ENCODE data around the gene MYH10.

Gene MYH10

DNA sequence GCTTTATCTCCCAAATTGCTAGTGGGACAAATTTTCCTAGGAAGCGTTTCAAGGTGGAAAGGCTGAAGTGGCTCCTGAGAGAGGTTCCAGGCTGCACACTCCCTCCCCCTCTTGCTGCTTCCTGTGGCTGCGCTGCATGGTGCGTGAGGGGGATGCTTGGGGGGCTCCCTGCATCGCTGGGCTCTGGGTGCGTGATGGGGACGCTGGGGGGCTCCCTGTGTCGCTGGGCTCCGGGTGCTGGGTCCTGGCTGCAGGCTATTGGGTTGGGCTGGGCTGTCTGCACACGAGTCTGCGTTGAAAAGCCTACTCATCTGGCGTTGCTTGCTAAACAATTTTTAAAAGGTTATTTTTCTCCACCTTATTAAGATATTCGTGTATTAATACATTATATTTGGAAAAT is 164.8 kb downstream of the MYH10 start (continued):
- TF ChIP-seq TCF4 (CRISPR knock-in tag; IDR thresholded peaks at IDR 0.05; ENCODE audit: borderline replicate concordance) (no peak), POU6F1 (CRISPR knock-in tag; IDR thresholded peaks at IDR 0.05; ENCODE audit: borderline replicate concordance, low read depth) (no peak), SNAI2 (CRISPR knock-in tag; IDR thresholded peaks at IDR 0.05) (no peak)

GRCh38 chr17:8465356-8465755 is 165.2 kb downstream of the MYH10 start:
- no peak for ATAC-seq
- no peak for TF ChIP-seq SNAI2 (CRISPR knock-in tag; IDR thresholded peaks at IDR 0.05)
- TF ChIP-seq BACH2 (CRISPR knock-in tag; IDR thresholded peaks at IDR 0.05; ENCODE audit: borderline replicate concordance) = no peak
- no peak for TF ChIP-seq ARNTL (CRISPR knock-in tag; IDR thresholded peaks at IDR 0.05; ENCODE audit: borderline replicate concordance, low read depth)
- no peak for TF ChIP-seq ZC3H10 (CRISPR knock-in tag; IDR thresholded peaks at IDR 0.05)
- TF ChIP-seq ZNF8 (CRISPR knock-in tag; IDR thresholded peaks at IDR 0.05) = no peak
- TF ChIP-seq ZNF70 (CRISPR knock-in tag; IDR thresholded peaks at IDR 0.05) = no peak
- TF ChIP-seq ZNF565 (CRISPR knock-in tag; conservative IDR thresholded peaks at IDR 0.05; ENCODE audit: low read depth) = no peak
- TF ChIP-seq TCF4 (CRISPR knock-in tag; IDR thresholded peaks at IDR 0.05; ENCODE audit: borderline replicate concordance) = no peak
- TF ChIP-seq POU6F1 (CRISPR knock-in tag; IDR thresholded peaks at IDR 0.05; ENCODE audit: borderline replicate concordance, low read depth) = no peak
- no peak for TF ChIP-seq TOX (CRISPR knock-in tag; IDR thresholded peaks at IDR 0.05; ENCODE audit: borderline replicate concordance)
- TF ChIP-seq, protein P1, sequence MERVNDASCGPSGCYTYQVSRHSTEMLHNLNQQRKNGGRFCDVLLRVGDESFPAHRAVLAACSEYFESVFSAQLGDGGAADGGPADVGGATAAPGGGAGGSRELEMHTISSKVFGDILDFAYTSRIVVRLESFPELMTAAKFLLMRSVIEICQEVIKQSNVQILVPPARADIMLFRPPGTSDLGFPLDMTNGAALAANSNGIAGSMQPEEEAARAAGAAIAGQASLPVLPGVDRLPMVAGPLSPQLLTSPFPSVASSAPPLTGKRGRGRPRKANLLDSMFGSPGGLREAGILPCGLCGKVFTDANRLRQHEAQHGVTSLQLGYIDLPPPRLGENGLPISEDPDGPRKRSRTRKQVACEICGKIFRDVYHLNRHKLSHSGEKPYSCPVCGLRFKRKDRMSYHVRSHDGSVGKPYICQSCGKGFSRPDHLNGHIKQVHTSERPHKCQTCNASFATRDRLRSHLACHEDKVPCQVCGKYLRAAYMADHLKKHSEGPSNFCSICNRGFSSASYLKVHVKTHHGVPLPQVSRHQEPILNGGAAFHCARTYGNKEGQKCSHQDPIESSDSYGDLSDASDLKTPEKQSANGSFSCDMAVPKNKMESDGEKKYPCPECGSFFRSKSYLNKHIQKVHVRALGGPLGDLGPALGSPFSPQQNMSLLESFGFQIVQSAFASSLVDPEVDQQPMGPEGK (CRISPR knock-in tag; IDR thresholded peaks at IDR 0.05; ENCODE audit: borderline replicate concordance) = no peak
- no peak for TF ChIP-seq GLIS3 (CRISPR knock-in tag; IDR thresholded peaks at IDR 0.05)
- no peak for TF ChIP-seq CSDC2 (CRISPR knock-in tag; IDR thresholded peaks at IDR 0.05)
- TF ChIP-seq ZFP3 (CRISPR knock-in tag; IDR thresholded peaks at IDR 0.05) = no peak
- TF ChIP-seq, protein P2, sequence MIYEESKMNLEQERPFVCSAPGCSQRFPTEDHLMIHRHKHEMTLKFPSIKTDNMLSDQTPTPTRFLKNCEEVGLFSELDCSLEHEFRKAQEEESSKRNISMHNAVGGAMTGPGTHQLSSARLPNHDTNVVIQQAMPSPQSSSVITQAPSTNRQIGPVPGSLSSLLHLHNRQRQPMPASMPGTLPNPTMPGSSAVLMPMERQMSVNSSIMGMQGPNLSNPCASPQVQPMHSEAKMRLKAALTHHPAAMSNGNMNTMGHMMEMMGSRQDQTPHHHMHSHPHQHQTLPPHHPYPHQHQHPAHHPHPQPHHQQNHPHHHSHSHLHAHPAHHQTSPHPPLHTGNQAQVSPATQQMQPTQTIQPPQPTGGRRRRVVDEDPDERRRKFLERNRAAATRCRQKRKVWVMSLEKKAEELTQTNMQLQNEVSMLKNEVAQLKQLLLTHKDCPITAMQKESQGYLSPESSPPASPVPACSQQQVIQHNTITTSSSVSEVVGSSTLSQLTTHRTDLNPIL (CRISPR knock-in tag; IDR thresholded peaks at IDR 0.05; ENCODE audit: low read depth) = no peak
- no peak for TF ChIP-seq CSRNP3 (CRISPR knock-in tag; IDR thresholded peaks at IDR 0.05)
- no peak for TF ChIP-seq TSHZ2 (CRISPR knock-in tag; IDR thresholded peaks at IDR 0.05)
- no peak for TF ChIP-seq ESRRG (CRISPR knock-in tag; IDR thresholded peaks at IDR 0.05)
- no peak for TF ChIP-seq ISL1 (CRISPR knock-in tag; IDR thresholded peaks at IDR 0.05)

- TF ChIP-seq OSR1 (CRISPR knock-in tag; IDR thresholded peaks at IDR 0.05) (no peak), ZNF8 (CRISPR knock-in tag; IDR thresholded peaks at IDR 0.05) (no peak), ESRRG (CRISPR knock-in tag; IDR thresholded peaks at IDR 0.05) (no peak), RARB (CRISPR knock-in tag; IDR thresholded peaks at IDR 0.05) (no peak), ZFP3 (CRISPR knock-in tag; IDR thresholded peaks at IDR 0.05) (no peak), SNAI2 (CRISPR knock-in tag; IDR thresholded peaks at IDR 0.05) (no peak), ZFP30 (CRISPR knock-in tag; IDR thresholded peaks at IDR 0.05) (no peak), GLIS3 (CRISPR knock-in tag; IDR thresholded peaks at IDR 0.05) (no peak)
- TF ChIP-seq, protein P2 (CRISPR knock-in tag; IDR thresholded peaks at IDR 0.05; ENCODE audit: low read depth) = no peak
- no peak for ATAC-seq
Observed at GRCh38 chr17:8464941-8465340, 165.6 kb downstream of the MYH10 start.
